Measurements from ENCODE around the gene AK2. TPM values are rescaled to one million over a fixed set of nuclear protein-coding genes. Genes with fewer than 3 reads are reported as not detected.

Gene AK2
- total RNA-seq (2014; rRNA removed; shearing (Covaris generic)) = 266 and 301 TPM in 2 replicates

DNA sequence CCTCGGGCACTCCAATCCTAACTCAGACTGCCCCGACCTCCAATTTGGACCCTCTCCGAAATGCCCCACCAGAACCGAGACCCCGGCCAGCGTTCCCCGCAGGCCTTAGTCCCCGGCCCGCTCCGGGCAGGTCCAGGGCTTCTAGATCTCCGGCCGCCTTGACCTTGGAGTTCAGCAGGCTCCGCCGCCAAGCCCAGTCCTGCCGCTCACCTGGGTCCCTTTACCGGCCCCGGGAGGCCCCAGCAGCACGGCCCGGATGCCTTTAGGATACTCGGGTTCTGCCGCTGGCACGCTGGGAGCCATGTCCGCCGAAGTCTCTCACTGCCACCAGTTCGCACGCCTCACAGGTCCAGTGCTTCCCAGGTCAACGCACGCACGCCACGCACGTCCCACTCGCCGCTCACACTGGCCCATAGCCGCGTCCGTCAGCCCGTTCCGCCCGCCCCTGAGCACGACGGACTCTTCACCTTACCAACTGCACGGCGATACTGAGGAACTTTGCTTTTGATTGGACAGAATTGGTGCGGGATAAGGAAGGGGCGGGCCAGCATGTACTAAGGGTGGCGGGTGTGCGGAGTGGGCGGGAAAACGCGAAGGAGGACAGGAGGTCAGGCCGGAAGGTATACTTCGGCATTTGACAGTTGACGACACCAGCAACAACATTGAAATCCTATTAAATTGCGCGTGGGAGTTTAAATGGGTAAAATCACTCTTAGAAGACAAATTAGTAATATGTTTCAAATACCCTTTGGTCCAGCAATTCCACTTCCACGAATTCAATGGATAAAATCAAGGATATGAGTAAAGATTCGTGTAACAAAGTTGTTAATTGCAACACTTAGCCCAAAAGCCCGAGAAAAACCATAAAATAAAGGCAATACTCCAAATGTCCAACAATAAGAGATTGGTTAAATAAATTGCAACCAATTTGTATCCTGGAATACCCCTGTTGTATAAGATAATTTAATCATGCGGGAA, at the start of gene AK2:
TSS of gene AK2 (minus strand) at position 358 of the 978 bp plus-strand sequence. CDS start at position 303, 55 bp downstream.

GRCh38 chr1:33080885-33081553, 44.3 kb upstream of the AK2 start, which contains the start of gene AZIN2:
Gene AZIN2, plus strand, starts transcription at chr1:33081153. Its CDS starts 1,097 bp downstream, at chr1:33082250.

GRCh38 chr1:32964461-32965250, 72.0 kb downstream of the AK2 start, which contains the start of gene RNF19B:
Gene RNF19B, minus strand, starts transcription at chr1:32964809. Its CDS starts 124 bp downstream, at chr1:32964685.

Other genes with a start within 250 kb of the AK2 start
- gene YARS1, start 219.5 kb downstream of the AK2 start, total RNA-seq (2014; rRNA removed; shearing (Covaris generic)) = 378 and 407 TPM in 2 replicates
- gene S100PBP, start 219.2 kb downstream of the AK2 start, total RNA-seq (2014; rRNA removed; shearing (Covaris generic)) = 28.6 and 31.6 TPM in 2 replicates
- gene FNDC5, start 166.0 kb downstream of the AK2 start, total RNA-seq (2014; rRNA removed; shearing (Covaris generic)) = 0.23 TPM in 1 of 2 replicates, not detected in the other
- gene HPCA, start 150.4 kb downstream of the AK2 start, total RNA-seq (2014; rRNA removed; shearing (Covaris generic)) = not detected in 2 replicates
- 49.9 and 60.8 TPM in 2 replicates for gene TMEM54, start 135.5 kb downstream of the AK2 start, total RNA-seq (2014; rRNA removed; shearing (Covaris generic))
- 21.9 TPM in 2 replicates for gene RNF19B, start 72.1 kb downstream of the AK2 start, total RNA-seq (2014; rRNA removed; shearing (Covaris generic))
- gene AZIN2, start 44.3 kb upstream of the AK2 start, total RNA-seq (2014; rRNA removed; shearing (Covaris generic)) = 10.0 and 14.5 TPM in 2 replicates
- gene TRIM62, start 145.2 kb upstream of the AK2 start, total RNA-seq (2014; rRNA removed; shearing (Covaris generic)) = 10.0 and 25.6 TPM in 2 replicates
- gene ZNF362, start 219.6 kb upstream of the AK2 start, total RNA-seq (2014; rRNA removed; shearing (Covaris generic)) = 7.5 and 11.8 TPM in 2 replicates